IMR-90 (cell line): Measurements from ENCODE around the gene SLC25A3. TPM values are rescaled to one million over a fixed set of nuclear protein-coding genes. Genes with fewer than 3 reads are reported as not detected.

Experiments
- ATAC-seq: fragments of 200-7000 bp; cut with Tn5 transposase; 2 replicates; pipeline ENCODE4 v1.9.1; 2020; ENCODE audit warnings: low read depth, mild to moderate bottlenecking, moderate library complexity
- BruUV-seq: library from RNA; stranded (reverse); fragments of 400-500 nt; replicated peaks from 2 replicates; lab custom pipeline; 2021; lab: Mats Ljungman, UMichigan
- CTCF ChIA-PET: fragments of 300-600 bp; formaldehyde crosslinking; extraction: SDS; loops from one replicate; lab custom pipeline; 2021; ENCODE audit warnings: antibody characterized with exemption; lab: Yijun Ruan, JAX
- POLR2A ChIA-PET: fragments of 300-600 bp; sonication (Branson Sonifier 250); formaldehyde crosslinking; loops from one replicate; lab custom pipeline; 2022; ENCODE audit warnings: antibody characterized with exemption; ENCODE audit not compliant: unreplicated experiment; lab: Charles Lee
- DNase-seq: peaks from one replicate; pipeline ENCODE4 v3.0.0; 2013
- H2AFZ ChIP-seq: replicated peaks from 2 replicates; pipeline ENCODE3; 2013; ENCODE audit warnings: low read length, mild to moderate bottlenecking; ENCODE audit not compliant: poor library complexity
- H2AK5ac ChIP-seq: 2 replicates; pipeline ENCODE4 v1.6.1; 2013; ENCODE audit warnings: low read depth, low read length, inconsistent platforms
- H2AK9ac ChIP-seq: replicated peaks from 2 replicates; pipeline ENCODE3; 2013; ENCODE audit warnings: mild to moderate bottlenecking, low read depth, low read length, moderate library complexity; ENCODE audit not compliant: poor library complexity
- H2BK120ac ChIP-seq: 2 replicates; pipeline ENCODE4 v1.6.1; 2013; ENCODE audit warnings: low read depth, low read length, inconsistent platforms
- H2BK15ac ChIP-seq: 3 replicates; pipeline ENCODE4 v1.6.1; 2013; ENCODE audit warnings: low read depth, low read length, inconsistent platforms
- H2BK20ac ChIP-seq: 2 replicates; pipeline ENCODE4 v1.6.1; 2013; ENCODE audit warnings: low read depth, mild to moderate bottlenecking, inconsistent platforms, low read length, moderate library complexity
- H2BK5ac ChIP-seq: 2 replicates; pipeline ENCODE4 v1.6.1; 2013; ENCODE audit warnings: mild to moderate bottlenecking, low read depth, low read length, inconsistent platforms; ENCODE audit not compliant: poor library complexity, severe bottlenecking
- H3K14ac ChIP-seq: replicated peaks from 2 replicates; pipeline ENCODE4 v1.6.1; 2013; ENCODE audit warnings: low read depth, low read length, inconsistent platforms
- H3K18ac ChIP-seq: 2 replicates; pipeline ENCODE4 v1.6.1; 2013; ENCODE audit warnings: low read depth, low read length, control low read depth
- H3K23ac ChIP-seq: 2 replicates; pipeline ENCODE4 v1.6.1; 2013; ENCODE audit warnings: low read depth, low read length, inconsistent platforms
- H3K27ac ChIP-seq: 2 replicates; pipeline ENCODE4 v1.5.1; 2013; ENCODE audit warnings: mild to moderate bottlenecking, control low read depth, low read length; ENCODE audit not compliant: insufficient read depth
- H3K27me3 ChIP-seq: 2 replicates; pipeline ENCODE4 v1.6.1; 2013; ENCODE audit warnings: low read length; ENCODE audit not compliant: control insufficient read depth, insufficient read depth
- H3K36me3 ChIP-seq: 2 replicates; pipeline ENCODE4 v1.6.1; 2013; ENCODE audit warnings: low read length, mixed read lengths; ENCODE audit not compliant: control insufficient read depth, insufficient read depth
- H3K4ac ChIP-seq: 2 replicates; pipeline ENCODE4 v1.6.1; 2013; ENCODE audit warnings: low read depth, low read length, inconsistent platforms
- H3K4me1 ChIP-seq: 2 replicates; pipeline ENCODE4 v1.6.1; 2013; ENCODE audit warnings: low read length, mixed read lengths; ENCODE audit not compliant: control insufficient read depth, insufficient read depth
- H3K4me2 ChIP-seq: 2 replicates; pipeline ENCODE4 v1.6.1; 2013; ENCODE audit warnings: low read depth, mild to moderate bottlenecking, control low read depth, low read length, moderate library complexity
- H3K4me3 ChIP-seq: 2 replicates; pipeline ENCODE4 v1.5.1; 2013; ENCODE audit warnings: low read depth, mild to moderate bottlenecking, control low read depth, low read length, moderate library complexity; ENCODE audit not compliant: insufficient read depth
- H3K56ac ChIP-seq: 2 replicates; pipeline ENCODE4 v1.6.1; 2013; ENCODE audit warnings: low read length, inconsistent platforms; ENCODE audit not compliant: insufficient read depth; ENCODE audit errors: extremely low read depth
- H3K79me1 ChIP-seq, 2 experiments: 2 replicates each; pipeline ENCODE4 v1.6.1; 2013; ENCODE audit warnings: low read length in 2 of 2, inconsistent platforms in 1 of 2, low read depth in 1 of 2
- H3K9ac ChIP-seq: 2 replicates; pipeline ENCODE4 v1.6.1; 2013; ENCODE audit warnings: low read depth, low read length, control low read depth
- H3K9me1 ChIP-seq: 2 replicates; pipeline ENCODE4 v1.6.1; 2013; ENCODE audit warnings: low read length, inconsistent platforms; ENCODE audit not compliant: insufficient read depth
- H3K9me3 ChIP-seq: 2 replicates; pipeline ENCODE4 v1.6.1; 2013; ENCODE audit warnings: low read length; ENCODE audit not compliant: control insufficient read depth, insufficient read depth
- H4K20me1 ChIP-seq: 2 replicates; pipeline ENCODE4 v1.6.1; 2013; ENCODE audit warnings: low read length, inconsistent platforms; ENCODE audit not compliant: insufficient read depth
- H4K5ac ChIP-seq: 2 replicates; pipeline ENCODE4 v1.6.1; 2013; ENCODE audit warnings: mild to moderate bottlenecking, low read depth, low read length, control low read depth
- H4K8ac ChIP-seq, 2 experiments: 2 replicates each; pipeline ENCODE4 v1.6.1; 2013; ENCODE audit warnings: low read depth in 2 of 2, low read length in 2 of 2, control low read depth in 1 of 2, inconsistent platforms in 1 of 2
- H4K91ac ChIP-seq: 2 replicates; pipeline ENCODE4 v1.6.1; 2013; ENCODE audit warnings: low read depth, low read length, inconsistent platforms; ENCODE audit not compliant: insufficient read depth
- BHLHE40 ChIP-seq: fragments of 150-350 bp; IDR thresholded peaks from 2 replicates; pipeline ENCODE4 v1.6.1; 2016; ENCODE audit warnings: mild to moderate bottlenecking, low read depth, low read length
- CHD1 ChIP-seq: IDR thresholded peaks from 2 replicates; pipeline ENCODE4 v1.6.1; 2012; ENCODE audit warnings: low read depth, low read length, improper control_type of control experiment
- CTCF ChIP-seq: conservative IDR thresholded peaks from 2 replicates; pipeline ENCODE4 v1.5.1; 2012; ENCODE audit warnings: mild to moderate bottlenecking, low read depth, low read length, improper control_type of control experiment
- ELK1 ChIP-seq: fragments of 150-350 bp; IDR thresholded peaks from 2 replicates; pipeline ENCODE4 v1.6.1; 2016; ENCODE audit warnings: low read depth, mild to moderate bottlenecking, low read length, moderate library complexity, borderline replicate concordance
- FOS ChIP-seq: fragments of 150-350 bp; IDR thresholded peaks from 2 replicates; pipeline ENCODE4 v1.6.1; 2016; ENCODE audit warnings: low read depth, low read length
- MAFK ChIP-seq: IDR thresholded peaks from 2 replicates; pipeline ENCODE4 v1.6.1; 2012; ENCODE audit warnings: low read depth, low read length, improper control_type of control experiment
- MAZ ChIP-seq: IDR thresholded peaks from 2 replicates; pipeline ENCODE4 v1.6.1; 2012; ENCODE audit warnings: low read depth, mild to moderate bottlenecking, low read length, improper control_type of control experiment, moderate library complexity, borderline replicate concordance
- MXI1 ChIP-seq: IDR thresholded peaks from 2 replicates; pipeline ENCODE4 v1.6.1; 2012; ENCODE audit warnings: low read depth, mild to moderate bottlenecking, low read length, moderate library complexity, borderline replicate concordance
- NFE2L2 ChIP-seq: fragments of 150-350 bp; IDR thresholded peaks from 2 replicates; pipeline ENCODE4 v1.6.1; 2016; ENCODE audit warnings: low read depth, mild to moderate bottlenecking, low read length
- POLR2A ChIP-seq: IDR thresholded peaks from 2 replicates; pipeline ENCODE4 v1.6.1; 2012; ENCODE audit warnings: mild to moderate bottlenecking, low read depth, low read length
- RAD21 ChIP-seq: IDR thresholded peaks from 2 replicates; pipeline ENCODE4 v1.6.1; 2012; ENCODE audit warnings: low read length, improper control_type of control experiment
- RCOR1 ChIP-seq: IDR thresholded peaks from 2 replicates; pipeline ENCODE4 v1.6.1; 2012; ENCODE audit warnings: mild to moderate bottlenecking, low read length, improper control_type of control experiment; ENCODE audit not compliant: insufficient replicate concordance
- RFX5 ChIP-seq: IDR thresholded peaks from 2 replicates; pipeline ENCODE4 v1.8.0; 2012; ENCODE audit warnings: low read depth, mild to moderate bottlenecking, low read length, moderate library complexity
- USF2 ChIP-seq: fragments of 150-350 bp; IDR thresholded peaks from 2 replicates; pipeline ENCODE4 v1.6.1; 2017; ENCODE audit warnings: mild to moderate bottlenecking, antibody characterized with exemption, low read length, low read depth
- WGBS, 2 experiments: methylation state at CpG; one replicate each; pipeline versions ENCODE4 v1.1.5 to v1.1.7; 2013; ENCODE audit warnings: missing lambda C conversion rate in 2 of 2; ENCODE audit not compliant: insufficient read length in 1 of 2; ENCODE audit errors: extremely low coverage in 2 of 2; 5-methylcytosine and 5-hydroxymethylcytosine counted together
- dilution Hi-C: fragments of 300-500 bp; cut with HindIII; formaldehyde crosslinking; loops from one replicate; pipeline ENCODE4 v1.14.3; 2018; ENCODE audit warnings: low sequenced_read_pairs; ENCODE audit not compliant: unreplicated experiment
- in situ Hi-C: fragments of 300-500 bp; cut with MboI; formaldehyde crosslinking; loops from 3 replicates; pipeline ENCODE4 v1.14.3; 2019; ENCODE audit warnings: low sequenced_read_pairs, inconsistent platforms, mixed read lengths
- intact Hi-C: fragments of 100-400 bp; cut with micrococcal nuclease; formaldehyde crosslinking; loops from 2 replicates; pipeline ENCODE4 v1.10.0; 2022
- polyA plus RNA-seq, 3 experiments: library from polyadenylated mRNA; depleted of rRNA; stranded (reverse); fragments of >200 nt; gene quantifications; 2 replicates each; pipeline ENCODE4 v1.2.3, GENCODE V29; 2012; ENCODE audit warnings: low replicate concordance in 1 of 3
- total RNA-seq: library from RNA; depleted of rRNA; stranded (reverse); fragments of >200 nt; gene quantifications from 2 replicates; pipeline ENCODE4 v1.2.3, GENCODE V29; 2012

SLC25A3 gene
- total and polyA plus RNA-seq, 2 of the 4 experiments (the other 2 are of a cell fraction) = 657 to 861 TPM

- no peak overlapping the region for H3K27ac ChIP-seq
- ChIA-PET POLR2A (interaction anchor here (0.6 kb wide), 1 partner anchor 13 kb away, joined by 3 read pairs; the partner anchor contains the start of gene SLC25A3), CTCF (no interaction called here)
- no peak overlapping the region for H3K23ac ChIP-seq
- H3K4ac ChIP-seq = no peak overlapping the region
- H3K27me3 ChIP-seq = no peaks in the 10 kb centered on the region
- H3K18ac ChIP-seq = no peak overlapping the region
- H2BK20ac ChIP-seq = no peak overlapping the region
- intact Hi-C loops = no loop called here
- H3K9ac ChIP-seq = no peak overlapping the region
- no peak overlapping the region for H4K8ac ChIP-seq
- 100% methylated on average over 2 of the region's 5 CpGs; no CpG with 5 or more reads in 1 of the 2 experiments for WGBS, 2 experiments
- H4K20me1 ChIP-seq = no peaks in the 10 kb centered on the region
- H3K14ac ChIP-seq = no peak overlapping the region
- H3K4me1 ChIP-seq = no peaks in the 10 kb centered on the region
- no TSS peak for BruUV-seq
- H2AK9ac ChIP-seq = no peak overlapping the region
- dilution Hi-C loops = no loop called here
- H3K9me3 ChIP-seq = no peaks in the 10 kb centered on the region
- H2AFZ ChIP-seq = no peak overlapping the region
- H4K91ac ChIP-seq = no peak overlapping the region
- no peaks in the 10 kb centered on the region for H3K9me1 ChIP-seq
- H2AK5ac ChIP-seq = no peak overlapping the region
- in situ Hi-C loops = no loop called here
- no peak overlapping the region for H2BK15ac ChIP-seq
- H2BK5ac ChIP-seq = no peak overlapping the region
- H3K4me3 ChIP-seq = no peak overlapping the region
- ATAC-seq (no peak), DNase-seq (no peak)
- H3K4me2 ChIP-seq = no peak overlapping the region
- no peaks in the 10 kb centered on the region for H3K36me3 ChIP-seq
- TF ChIP-seq NFE2L2 (no peak), MAZ (no peak), RFX5 (no peak), RAD21 (no peak), RCOR1 (no peak), USF2 (no peak), BHLHE40 (no peak), MAFK (no peak), MXI1 (no peak), ELK1 (no peak), POLR2A (no peak), CTCF (no peak), FOS (no peak), CHD1 (no peak)
- H3K79me1 ChIP-seq = no peaks in the 10 kb centered on the region
- no peak overlapping the region for H3K56ac ChIP-seq
- no peak overlapping the region for H2BK120ac ChIP-seq
- H4K5ac ChIP-seq = no peak overlapping the region
These were observed 12.8 kb upstream of the SLC25A3 start for GRCh38 chr12:98580695-98581094.
